Vagina (tissue), 2 donors: Measurements from ENCODE around the gene AHCYL1. TPM values are rescaled to one million over a fixed set of nuclear protein-coding genes. Genes with fewer than 3 reads are reported as not detected.

Source experiments
- DNase-seq, 2 donors: peaks; one replicate each; pipeline ENCODE4 v3.0.0-alpha.2; 2017; ENCODE audit errors: extremely low spot score in 2 of 2
- H3K27ac ChIP-seq: fragments of 200-600 bp; sonication (generic); one replicate; pipeline ENCODE4 v1.5.1; 2019
- H3K27me3 ChIP-seq: fragments of 200-600 bp; sonication (generic); one replicate; pipeline ENCODE4 v1.5.1; 2019
- H3K36me3 ChIP-seq, 2 donors: fragments of 200-600 bp; sonication (generic); one replicate each; pipeline ENCODE4 v1.5.1; 2017 to 2019
- H3K4me1 ChIP-seq: fragments of 200-600 bp; sonication (generic); one replicate; pipeline ENCODE4 v1.5.1; 2019
- H3K4me3 ChIP-seq, 2 donors: fragments of 200-600 bp; sonication (generic); 1 replicate in 1 of 2; 2 replicates in 1 of 2; pipeline ENCODE4 v1.5.1; 2016 to 2019
- H3K9me3 ChIP-seq: fragments of 200-600 bp; sonication (generic); one replicate; pipeline ENCODE4 v1.5.1; 2019
- CTCF ChIP-seq, 3 experiments: fragments of 450-650 bp in 2 of 3; fragments of 200-600 bp in 1 of 3; sonication (generic) in 1 of 3; IDR thresholded peaks; one replicate each; pipeline ENCODE4 v1.5.1; 2017 to 2019; ENCODE audit warnings: antibody characterized with exemption in 3 of 3, mild to moderate bottlenecking in 2 of 3, moderate library complexity in 2 of 3
- POLR2A ChIP-seq, 2 donors: fragments of 450-650 bp; IDR thresholded peaks; one replicate each; pipeline ENCODE4 v1.6.1; 2017; ENCODE audit warnings: antibody characterized with exemption in 2 of 2, mild to moderate bottlenecking in 2 of 2, moderate library complexity in 2 of 2
- POLR2AphosphoS5 ChIP-seq, 2 donors: sonication (generic); formaldehyde crosslinking; IDR thresholded peaks; one replicate each; pipeline ENCODE4 v1.9.0; 2017; ENCODE audit warnings: antibody characterized with exemption in 2 of 2, mild to moderate bottlenecking in 2 of 2, low read depth in 1 of 2; ENCODE audit not compliant: insufficient read depth in 1 of 2
- intact Hi-C: fragments of 100-400 bp; cut with DNase I; formaldehyde crosslinking; loops from one replicate; pipeline ENCODE4 v1.15.1; 2023
- total RNA-seq: library from RNA; depleted of rRNA; stranded (reverse); fragments of >200 nt; gene quantifications from one replicate; pipeline ENCODE4 v1.2.3, GENCODE V29; 2016

AHCYL1 gene
- total RNA-seq, 1 donor from 2014 or later, result 75.6 TPM

- no peaks in the 10 kb centered on the region for H3K27me3 ChIP-seq
- no peaks in the 10 kb centered on the region for H3K9me3 ChIP-seq
- peaks cover 0 to 91% of the 10 kb centered on the region in 2 donors for H3K36me3 ChIP-seq
- H3K4me3 ChIP-seq, result no peak overlapping the region
- no peaks in the 10 kb centered on the region for H3K4me1 ChIP-seq
- H3K27ac ChIP-seq, result no peak overlapping the region
- DNase-seq, result no peak
- intact Hi-C loops, result no loop called here
- no peak for TF ChIP-seq POLR2AphosphoS5 (IDR thresholded peaks at IDR 0.05; ENCODE audit: insufficient read depth in 1 of 2, low read depth in 1 of 2)
- no peak for TF ChIP-seq CTCF (IDR thresholded peaks at IDR 0.05)
- TF ChIP-seq POLR2A (IDR thresholded peaks at IDR 0.05), result no peak
Observed at GRCh38 chr1:110047463-110047862, 62.9 kb downstream of the AHCYL1 start.

DNA sequence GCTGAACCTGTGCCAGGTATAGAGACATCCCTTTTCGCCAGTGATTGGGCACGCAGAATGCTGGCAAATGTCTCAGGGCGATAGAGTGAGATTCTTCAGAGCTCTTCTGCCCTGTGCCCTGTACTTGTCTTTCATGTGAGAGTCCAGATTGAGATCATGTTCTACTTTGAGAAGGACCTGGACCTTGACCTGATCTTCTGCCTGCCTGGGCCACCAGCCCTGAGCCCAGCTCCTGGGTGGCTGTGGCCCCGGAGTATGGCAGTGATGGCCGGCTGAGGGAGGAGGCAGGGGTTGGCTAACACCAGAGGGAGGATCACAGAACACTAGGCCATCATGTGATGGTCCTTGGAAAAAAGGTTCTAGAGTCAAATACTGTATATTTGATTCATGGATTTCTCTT lies 63.7 kb downstream of the AHCYL1 start:
- no peak for DNase-seq
- H3K36me3 ChIP-seq, result peaks cover 0 to 91% of the 10 kb centered on the region in 2 donors
- H3K4me1 ChIP-seq, result no peaks in the 10 kb centered on the region
- intact Hi-C loops, result no loop called here
- no peaks in the 10 kb centered on the region for H3K27me3 ChIP-seq
- H3K27ac ChIP-seq, result no peak overlapping the region
- no peaks in the 10 kb centered on the region for H3K9me3 ChIP-seq
- no peak overlapping the region for H3K4me3 ChIP-seq
- TF ChIP-seq POLR2AphosphoS5 (IDR thresholded peaks at IDR 0.05; ENCODE audit: insufficient read depth in 1 of 2, low read depth in 1 of 2) (no peak), CTCF (IDR thresholded peaks at IDR 0.05) (no peak), POLR2A (IDR thresholded peaks at IDR 0.05) (no peak)

DNA sequence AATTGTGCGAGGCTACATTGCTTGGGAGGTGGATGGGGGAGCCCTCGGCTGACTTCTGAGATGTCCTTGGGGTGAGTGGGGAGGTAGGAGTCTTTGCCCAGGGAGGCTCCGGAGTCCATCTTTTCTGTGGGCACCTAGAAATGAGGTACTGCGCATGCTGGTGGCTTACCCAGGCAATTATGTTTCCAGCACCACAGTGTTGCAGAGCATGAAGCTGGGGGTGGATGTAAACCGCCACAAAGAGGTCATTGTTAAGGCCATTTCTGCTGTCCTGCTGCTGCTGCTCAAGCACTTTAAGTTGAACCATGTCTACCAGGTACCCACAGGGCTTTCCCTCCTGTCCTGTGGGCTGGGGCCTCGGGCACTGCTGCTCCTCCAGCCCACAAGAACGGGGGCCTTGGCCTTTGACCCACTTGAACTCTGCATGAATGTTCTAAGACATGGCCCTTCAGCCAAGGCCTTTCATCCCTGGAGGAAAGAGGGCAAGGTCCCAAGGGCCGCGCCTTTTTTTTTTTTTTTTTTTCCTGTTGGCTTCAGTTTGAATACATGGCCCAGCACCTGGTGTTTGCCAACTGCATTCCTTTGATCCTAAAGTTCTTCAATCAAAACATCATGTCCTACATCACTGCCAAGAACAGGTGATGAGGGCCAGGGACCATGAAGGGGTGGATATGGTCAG lies 64.5 kb downstream of the AHCYL1 start:
- intact Hi-C loops, result no loop called here
- H3K4me3 ChIP-seq, result no peak overlapping the region
- no peaks in the 10 kb centered on the region for H3K9me3 ChIP-seq
- H3K4me1 ChIP-seq, result no peaks in the 10 kb centered on the region
- H3K27ac ChIP-seq, result no peak overlapping the region
- peaks cover 0 to 90% of the 10 kb centered on the region in 2 donors for H3K36me3 ChIP-seq
- H3K27me3 ChIP-seq, result no peaks in the 10 kb centered on the region
- DNase-seq, result no peak
- TF ChIP-seq POLR2A (IDR thresholded peaks at IDR 0.05) (no peak), CTCF (IDR thresholded peaks at IDR 0.05) (no peak), POLR2AphosphoS5 (IDR thresholded peaks at IDR 0.05; ENCODE audit: insufficient read depth in 1 of 2, low read depth in 1 of 2) (no peak)

GRCh38 chr1:110049801-110050601 lies 65.4 kb downstream of the AHCYL1 start:
- no peaks in the 10 kb centered on the region for H3K27me3 ChIP-seq
- DNase-seq, result no peak
- no peak overlapping the region for H3K27ac ChIP-seq
- H3K4me1 ChIP-seq, result no peaks in the 10 kb centered on the region
- no peak for TF ChIP-seq POLR2A (IDR thresholded peaks at IDR 0.05)
- TF ChIP-seq POLR2AphosphoS5 (IDR thresholded peaks at IDR 0.05; ENCODE audit: insufficient read depth in 1 of 2, low read depth in 1 of 2), result no peak
- no peak for TF ChIP-seq CTCF (IDR thresholded peaks at IDR 0.05)
- H3K36me3 ChIP-seq, result peaks cover 4 to 90% of the 10 kb centered on the region in 2 donors
- no peak overlapping the region for H3K4me3 ChIP-seq
- intact Hi-C loops, result loop anchor here (5.0 kb wide), 1 partner anchor 57 kb away; no protein-coding TSS in a partner anchor
- H3K9me3 ChIP-seq, result no peaks in the 10 kb centered on the region
